GM12878 (cell line): Measurements from ENCODE around the gene PLCB2. TPM values are rescaled to one million over a fixed set of nuclear protein-coding genes. Genes with fewer than 3 reads are reported as not detected.

Experiments
- ATAC-seq: fragments of 200-7000 bp; cut with Tn5 transposase; 3 replicates; pipeline ENCODE4 v1.9.1; 2020; ENCODE audit warnings: mild to moderate bottlenecking, moderate library complexity
- BruUV-seq: library from RNA; stranded (reverse); fragments of 400-500 nt; replicated peaks from 2 replicates; lab custom pipeline; 2021; lab: Mats Ljungman, UMichigan
- CTCF ChIA-PET: fragments of 300-600 bp; sonication (Branson Sonifier 250); formaldehyde crosslinking; extraction: SDS; loops from one replicate; lab custom pipeline; 2021; ENCODE audit warnings: inconsistent platforms; lab: Yijun Ruan, JAX
- POLR2A ChIA-PET: fragments of 350-600 bp; formaldehyde crosslinking; extraction: SDS; loops from one replicate; lab custom pipeline; 2021; ENCODE audit warnings: inconsistent platforms; lab: Charles Lee
- RAD21 ChIA-PET: fragments of 300-600 bp; sonication (Branson Sonifier 250); formaldehyde crosslinking; loops from one replicate; lab custom pipeline; 2023; ENCODE audit warnings: antibody characterized with exemption; ENCODE audit not compliant: unreplicated experiment; lab: Charles Lee
- SMC1A ChIA-PET: fragments of 300-600 bp; sonication (Branson Sonifier 250); formaldehyde crosslinking; loops from one replicate; lab custom pipeline; 2023; ENCODE audit not compliant: unreplicated experiment, uncharacterized antibody; lab: Charles Lee
- DNase-seq: peaks from one replicate; pipeline ENCODE4 v3.0.0-alpha.2; 2011; ENCODE audit warnings: low read depth, low spot score
- FAIRE-seq: peaks from 3 replicates; lab custom pipeline; 2011; peaks lifted over from hg19 to GRCh38; lab: Jason Lieb, UNC
- H2AFZ ChIP-seq: 2 replicates; pipeline ENCODE4 v1.6.0; 2011; ENCODE audit warnings: low read depth, low read length, control low read depth; ENCODE audit not compliant: control insufficient read depth
- H3K27ac ChIP-seq: 2 replicates; pipeline ENCODE4 v1.5.1; 2011; ENCODE audit warnings: control low read depth; ENCODE audit not compliant: control insufficient read depth, insufficient read depth
- H3K27me3 ChIP-seq, 2 experiments: replicated peaks in 1 of 2; 2 replicates each; pipeline versions ENCODE4 v1.6.0 to v1.6.1; 2011; ENCODE audit warnings: low read length in 1 of 2; ENCODE audit not compliant: control insufficient read depth in 2 of 2, insufficient read depth in 2 of 2
- H3K36me3 ChIP-seq, 2 experiments: 2 replicates each; pipeline ENCODE4 v1.5.1; 2011; ENCODE audit warnings: low read length in 1 of 2; ENCODE audit not compliant: control insufficient read depth in 2 of 2, insufficient read depth in 2 of 2
- H3K4me1 ChIP-seq: 2 replicates; pipeline ENCODE4 v1.6.1; 2011; ENCODE audit warnings: mild to moderate bottlenecking, low read length, moderate library complexity, mixed read lengths; ENCODE audit not compliant: control insufficient read depth, insufficient read depth
- H3K4me2 ChIP-seq: 2 replicates; pipeline ENCODE4 v1.6.0; 2011; ENCODE audit warnings: control low read depth; ENCODE audit not compliant: control insufficient read depth, insufficient read depth
- H3K4me3 ChIP-seq: fragments of 200-600 bp; sonication (generic); 2 replicates; pipeline ENCODE4 v1.5.1; 2016
- H3K79me2 ChIP-seq: 2 replicates; pipeline ENCODE4 v1.6.0; 2011; ENCODE audit warnings: low read length; ENCODE audit not compliant: control insufficient read depth, insufficient read depth
- H3K9ac ChIP-seq: 2 replicates; pipeline ENCODE4 v1.8.0; 2011; ENCODE audit warnings: low read length, control low read depth, mixed read lengths; ENCODE audit not compliant: control insufficient read depth, insufficient read depth
- H3K9me3 ChIP-seq: replicated peaks from 3 replicates; pipeline ENCODE4 v1.5.1; 2011; ENCODE audit warnings: mild to moderate bottlenecking, low read length; ENCODE audit not compliant: control insufficient read depth, insufficient read depth
- H4K20me1 ChIP-seq: 2 replicates; pipeline ENCODE4 v1.6.0; 2011; ENCODE audit not compliant: control insufficient read depth, insufficient read depth
- ATF3 ChIP-seq: IDR thresholded peaks from 2 replicates; pipeline ENCODE4 v1.6.1; 2011; ENCODE audit warnings: low read depth, mild to moderate bottlenecking, low read length, moderate library complexity, borderline replicate concordance; ENCODE audit errors: extremely low read depth
- BRCA1 ChIP-seq: IDR thresholded peaks from 2 replicates; pipeline ENCODE4 v1.6.1; 2011; ENCODE audit warnings: low read depth, low read length, improper control_type of control experiment
- NFYB ChIP-seq: IDR thresholded peaks from 2 replicates; pipeline ENCODE4 v1.6.1; 2011; ENCODE audit warnings: low read depth, mild to moderate bottlenecking, low read length, improper control_type of control experiment, moderate library complexity; ENCODE audit not compliant: insufficient read depth
- RBBP5 ChIP-seq: fragments of 200-600 bp; sonication (generic); conservative IDR thresholded peaks from 2 replicates; pipeline ENCODE4 v1.6.1; 2016
- YBX1 ChIP-seq: fragments of 450-650 bp; IDR thresholded peaks from 2 replicates; pipeline ENCODE4 v1.6.1; 2016; ENCODE audit warnings: antibody characterized with exemption
- ZSCAN29 ChIP-seq: fragments of 450-650 bp; IDR thresholded peaks from 2 replicates; pipeline ENCODE4 v1.6.1; 2017; ENCODE audit warnings: mild to moderate bottlenecking, moderate library complexity
- WGBS: methylation state at CpG from one replicate; pipeline ENCODE4 v1.1.6; 2016; ENCODE audit warnings: low lambda C conversion rate; ENCODE audit not compliant: insufficient replicate concordance, insufficient coverage; ENCODE audit errors: missing lambda C conversion rate; 5-methylcytosine and 5-hydroxymethylcytosine counted together
- in situ Hi-C: fragments of 300-500 bp; cut with MboI; formaldehyde crosslinking; loops from 9 replicates; pipeline ENCODE4 v1.14.3; 2018; ENCODE audit warnings: mixed read lengths
- intact Hi-C: fragments of 100-400 bp; cut with micrococcal nuclease; formaldehyde crosslinking; loops from one replicate; pipeline ENCODE4 v1.14.2; 2022; ENCODE audit not compliant: unreplicated experiment
- polyA plus RNA-seq, 11 experiments: library from polyadenylated mRNA; depleted of rRNA in 4 of 11; unstranded in 6 of 11; stranded (reverse) in 5 of 11; fragments of >200 nt; fragmentation: Nextera tagmentation in 4 of 11; fragmentation: Illumina TruSeq in 1 of 11; extraction: Ambion mirVana in 4 of 11; extraction: Trizol in 1 of 11; gene quantifications; 1 replicate in 1 of 11; 2 replicates in 10 of 11; pipeline versions ENCODE4 v1.2.1 to v1.2.3, GENCODE V29; 2011 to 2016; ENCODE audit warnings: inconsistent platforms in 2 of 11, missing spikeins in 2 of 11, low read depth in 1 of 11
- total RNA-seq, 4 experiments: library from RNA; depleted of rRNA in 3 of 4; stranded (reverse); fragments of >200 nt in 3 of 4; fragmentation: Illumina TruSeq in 1 of 4; extraction: Trizol in 1 of 4; gene quantifications; 2 replicates each; pipeline versions ENCODE4 v1.2.1 to v1.2.3, GENCODE V29; 2013 to 2021

Gene PLCB2
- total and polyA plus RNA-seq, 10 of the 15 experiments (the other 5 are each of a cell fraction or from before 2014, with no cell fraction given) = 1.2 to 39.4 (median 10.7) TPM

GRCh38 chr15:40242213-40242599 is 65.5 kb downstream of the PLCB2 start:
- ChIA-PET CTCF (interaction anchor here (1.5 kb wide), 1 partner anchor 36 kb away, joined by 5 read pairs; no protein-coding TSS in a partner anchor), SMC1A (no interaction called here), POLR2A (no interaction called here), RAD21 (no interaction called here)
- Histone ChIP-seq H3K4me3 (no peak overlapping the region), H4K20me1 (no peaks in the 10 kb centered on the region), H3K27me3 (no peaks in the 10 kb centered on the region; a peak in 1 of 4 replicates), H2AFZ (no peak overlapping the region), H3K27ac (no peak overlapping the region), H3K79me2 (no peaks in the 10 kb centered on the region), H3K4me2 (no peak overlapping the region), H3K36me3 (no peaks in the 10 kb centered on the region), H3K9me3 (no peaks in the 10 kb centered on the region), H3K9ac (no peak overlapping the region), H3K4me1 (0 out of 2 replicates have a peak, but pooled peaks cover 4% of the 10 kb centered on the region)
- BruUV-seq = no TSS peak
- ATAC-seq (no peak), DNase-seq (no peak), FAIRE-seq (no peak)
- no peak for TF ChIP-seq BRCA1
- TF ChIP-seq ATF3 = no peak
- TF ChIP-seq RBBP5 = no peak
- TF ChIP-seq YBX1 = no peak
- no peak for TF ChIP-seq ZSCAN29
- TF ChIP-seq NFYB = no peak
- intact Hi-C loops (no loop called here), in situ Hi-C loops (no loop called here)
- WGBS = 81% methylated on average over 10 of the region's 10 CpGs
